HUES6 (cell line): ENCODE measurements around the gene CDC14B.

Experiments used
- H3K27ac ChIP-seq: 2 replicates; pipeline ENCODE4 v1.7.0; 2013; ENCODE audit warnings: low read depth, mild to moderate bottlenecking, low read length, inconsistent platforms
- H3K27me3 ChIP-seq: 2 replicates; pipeline ENCODE4 v1.6.1; 2013; ENCODE audit warnings: low read length; ENCODE audit not compliant: control insufficient read depth, insufficient read depth
- H3K36me3 ChIP-seq: 2 replicates; pipeline ENCODE4 v1.6.1; 2013; ENCODE audit warnings: low read length; ENCODE audit not compliant: control insufficient read depth, insufficient read depth
- H3K4me1 ChIP-seq: 2 replicates; pipeline ENCODE4 v1.6.1; 2013; ENCODE audit warnings: low read length; ENCODE audit not compliant: control insufficient read depth, insufficient read depth
- H3K4me3 ChIP-seq: 2 replicates; pipeline ENCODE4 v1.5.1; 2013; ENCODE audit warnings: low read depth, low read length
- H3K9ac ChIP-seq: one replicate; pipeline ENCODE4 v1.6.1; 2013; ENCODE audit warnings: mild to moderate bottlenecking, low read length
- H3K9me3 ChIP-seq: 2 replicates; pipeline ENCODE4 v1.6.1; 2013; ENCODE audit warnings: low read depth, low read length; ENCODE audit not compliant: control insufficient read depth, insufficient read depth

Gene CDC14B

GRCh38 chr9:96500696-96501632 lies 118.7 kb downstream of the CDC14B start:
- Histone ChIP-seq H3K4me1 (peaks cover 46% of the 10 kb centered on the region), H3K27ac (0 out of 2 replicates have a peak overlapping the region, but pooled peaks have one; percentile 13), H3K9ac (no peak overlapping the region)

GRCh38 chr9:96499257-96499656 lies 120.4 kb downstream of the CDC14B start:
- Histone ChIP-seq H3K27me3 (no peaks in the 10 kb centered on the region), H3K9me3 (no peaks in the 10 kb centered on the region), H3K36me3 (peaks cover 10% of the 10 kb centered on the region; the same call in 1 of the 2 replicates), H3K9ac (no peak overlapping the region), H3K4me1 (peaks cover 48% of the 10 kb centered on the region), H3K4me3 (no peak overlapping the region), H3K27ac (no peak overlapping the region)

More at GRCh38 chr9:96500696-96501632, 118.7 kb downstream of the CDC14B start:
- Histone ChIP-seq H3K36me3 (peaks cover 5% of the 10 kb centered on the region; the same call in 1 of the 2 replicates), H3K9me3 (no peaks in the 10 kb centered on the region), H3K4me3 (no peak overlapping the region), H3K27me3 (no peaks in the 10 kb centered on the region)

DNA sequence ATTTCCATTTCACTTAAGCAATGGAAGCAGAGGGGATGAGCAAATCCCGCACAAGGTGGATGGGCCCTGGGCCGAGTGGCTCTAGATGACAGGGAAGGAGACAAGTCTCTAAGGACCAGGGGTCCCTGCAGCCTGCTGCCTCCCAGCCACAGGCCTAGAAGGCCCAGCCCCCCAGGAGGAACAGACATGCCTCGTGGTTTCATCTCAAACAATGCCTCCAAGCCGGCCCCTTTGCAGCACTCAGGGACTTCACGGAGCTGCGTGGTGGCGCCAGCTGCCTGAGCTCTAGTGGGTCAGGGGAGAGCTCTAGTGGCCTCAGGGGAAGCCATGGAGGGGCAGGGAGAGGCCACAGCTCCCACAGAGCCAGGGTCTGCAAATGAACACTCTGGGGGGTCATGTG lies 120.8 kb downstream of the CDC14B start:
- Histone ChIP-seq H3K4me3 (no peak overlapping the region), H3K9ac (no peak overlapping the region), H3K9me3 (no peaks in the 10 kb centered on the region), H3K27ac (no peak overlapping the region), H3K4me1 (peaks cover 48% of the 10 kb centered on the region), H3K27me3 (no peaks in the 10 kb centered on the region), H3K36me3 (peaks cover 12% of the 10 kb centered on the region; the same call in 1 of the 2 replicates)

DNA sequence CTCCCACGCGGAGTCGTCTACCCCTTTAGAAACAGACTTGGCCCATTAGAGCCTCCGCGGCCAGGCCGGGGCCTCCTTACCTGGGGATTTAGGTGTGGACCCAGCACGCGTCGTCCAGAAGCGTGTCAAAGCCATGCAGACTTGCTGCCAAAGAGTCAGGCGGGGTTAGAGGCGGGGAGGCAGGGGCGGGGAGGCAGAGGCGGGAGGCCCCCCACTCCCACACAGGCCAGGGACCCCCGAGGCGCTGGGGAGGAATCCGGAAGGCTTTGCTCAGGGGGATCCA lies 122.6 kb downstream of the CDC14B start:
- no peak overlapping the region for H3K9ac ChIP-seq
- no peaks in the 10 kb centered on the region for H3K9me3 ChIP-seq
- peaks cover 32% of the 10 kb centered on the region for H3K4me1 ChIP-seq
- peaks cover 21% of the 10 kb centered on the region for H3K36me3 ChIP-seq
- no peak overlapping the region for H3K4me3 ChIP-seq
- peak overlapping the region; percentile 43 for H3K27ac ChIP-seq
- H3K27me3 ChIP-seq = no peaks in the 10 kb centered on the region

- Histone ChIP-seq H3K36me3 (peaks cover 26% of the 10 kb centered on the region), H3K4me1 (peaks cover 27% of the 10 kb centered on the region), H3K9me3 (no peaks in the 10 kb centered on the region), H3K9ac (no peak overlapping the region), H3K27ac (peak overlapping the region; percentile 43), H3K4me3 (no peak overlapping the region), H3K27me3 (no peaks in the 10 kb centered on the region)
Measured at GRCh38 chr9:96496368-96497116, 123.1 kb downstream of the CDC14B start.

- no peak overlapping the region for H3K27ac ChIP-seq
- H3K9ac ChIP-seq = no peak overlapping the region
- peaks cover 38% of the 10 kb centered on the region for H3K36me3 ChIP-seq
- no peaks in the 10 kb centered on the region for H3K27me3 ChIP-seq
- H3K9me3 ChIP-seq = no peaks in the 10 kb centered on the region
- H3K4me1 ChIP-seq = peaks cover 18% of the 10 kb centered on the region
- H3K4me3 ChIP-seq = no peak overlapping the region
Measured at GRCh38 chr9:96495341-96495740, 124.3 kb downstream of the CDC14B start.

DNA sequence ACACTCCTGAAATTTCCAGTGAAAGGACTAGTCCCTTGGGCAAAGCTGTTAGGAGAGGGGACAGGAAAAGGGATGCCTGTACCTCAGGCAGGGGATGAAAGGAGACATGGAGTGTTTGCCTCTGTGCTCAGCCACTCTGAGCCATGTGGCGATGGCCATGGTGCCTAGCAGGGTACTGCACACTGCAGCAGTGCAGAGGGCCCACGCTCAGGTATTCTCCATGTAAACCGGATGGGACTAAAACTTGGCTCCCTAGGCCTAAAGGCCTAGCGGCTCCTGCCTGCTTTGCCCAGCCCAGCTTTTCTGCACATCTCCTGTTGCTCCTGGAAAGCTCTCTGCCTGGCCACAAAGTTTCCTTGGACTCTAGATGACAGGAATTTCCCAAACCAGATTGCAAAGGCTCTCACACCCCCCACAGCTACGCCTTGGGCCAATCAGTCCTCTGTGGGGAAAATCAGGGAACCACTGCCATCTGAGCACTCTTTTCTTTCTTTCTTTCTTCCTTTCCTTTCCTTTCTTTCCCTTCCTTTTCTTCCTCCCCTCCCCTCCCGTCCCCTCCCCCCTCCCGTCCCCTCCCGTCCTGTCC lies 125.3 kb downstream of the CDC14B start:
- H3K27ac ChIP-seq = no peak overlapping the region
- H3K4me3 ChIP-seq = no peak overlapping the region
- no peaks in the 10 kb centered on the region for H3K9me3 ChIP-seq
- H3K27me3 ChIP-seq = no peaks in the 10 kb centered on the region
- peaks cover 48% of the 10 kb centered on the region for H3K36me3 ChIP-seq
- H3K4me1 ChIP-seq = peaks cover 13% of the 10 kb centered on the region
- H3K9ac ChIP-seq = no peak overlapping the region

DNA sequence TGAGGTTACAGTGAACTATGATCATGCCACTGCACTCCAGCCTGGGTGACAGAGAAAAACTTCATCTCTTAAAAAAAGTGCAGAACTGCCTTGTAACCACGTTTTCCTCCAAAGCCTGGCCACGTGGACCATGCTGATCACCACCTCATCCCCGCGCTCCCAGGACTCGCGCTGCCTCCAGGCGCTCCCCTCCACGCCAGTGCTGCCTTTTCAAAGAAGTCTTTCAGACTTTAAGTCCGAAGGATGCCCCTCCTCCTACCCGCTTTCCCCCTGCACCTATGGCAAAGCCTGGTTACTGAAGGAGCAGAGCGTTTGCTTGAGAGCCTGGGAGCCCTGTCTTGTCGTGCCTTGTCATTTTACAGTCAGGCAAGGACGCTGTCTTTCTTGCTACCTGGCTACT lies 125.9 kb downstream of the CDC14B start:
- Histone ChIP-seq H3K27ac (no peak overlapping the region), H3K9me3 (no peaks in the 10 kb centered on the region), H3K9ac (no peak overlapping the region), H3K27me3 (no peaks in the 10 kb centered on the region), H3K4me1 (peaks cover 8% of the 10 kb centered on the region), H3K4me3 (no peak overlapping the region), H3K36me3 (peaks cover 51% of the 10 kb centered on the region)

- Histone ChIP-seq H3K4me3 (no peak overlapping the region), H3K27me3 (no peaks in the 10 kb centered on the region), H3K9me3 (no peaks in the 10 kb centered on the region), H3K27ac (no peak overlapping the region), H3K9ac (no peak overlapping the region), H3K36me3 (peaks cover 58% of the 10 kb centered on the region), H3K4me1 (peaks cover 8% of the 10 kb centered on the region)
Measured at GRCh38 chr9:96492993-96493531, 126.6 kb downstream of the CDC14B start.

DNA sequence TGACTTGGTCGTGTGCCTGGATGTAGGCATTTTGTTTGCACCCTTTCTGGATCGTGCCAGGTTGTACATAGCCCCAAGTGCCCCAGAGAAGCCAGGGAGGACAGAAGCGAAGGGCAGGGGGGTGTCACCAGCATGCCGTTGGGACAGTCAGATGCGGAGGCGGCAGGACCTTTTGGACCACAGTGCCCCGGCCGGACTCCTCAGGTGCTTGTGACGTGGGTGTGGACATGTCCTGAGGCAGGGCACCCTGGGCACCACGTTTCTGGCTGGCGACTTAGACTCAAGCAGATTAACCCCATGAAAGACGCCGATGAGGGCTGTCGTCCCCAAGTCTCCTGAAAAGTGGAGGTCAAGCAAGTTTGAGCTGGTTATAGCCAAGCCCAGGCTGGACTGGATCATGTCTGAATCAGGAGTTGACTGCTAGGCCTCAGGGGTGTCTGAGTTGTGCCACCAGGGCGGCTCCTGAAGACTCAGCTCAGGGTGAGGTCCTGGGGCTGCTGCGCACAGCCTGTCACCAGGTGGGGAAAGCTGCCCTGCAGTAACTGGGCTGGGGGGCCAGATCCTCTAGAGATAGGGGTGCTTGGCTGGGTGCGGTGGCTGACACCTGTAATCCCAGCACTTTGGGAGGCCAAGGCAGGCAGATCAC lies 127.6 kb downstream of the CDC14B start:
- no peak overlapping the region for H3K27ac ChIP-seq
- no peak overlapping the region for H3K4me3 ChIP-seq
- H3K4me1 ChIP-seq = peaks cover 8% of the 10 kb centered on the region
- no peaks in the 10 kb centered on the region for H3K9me3 ChIP-seq
- no peak overlapping the region for H3K9ac ChIP-seq
- peaks cover 65% of the 10 kb centered on the region for H3K36me3 ChIP-seq
- no peaks in the 10 kb centered on the region for H3K27me3 ChIP-seq
